ENCODE data around the gene BPIFB1.

- TF ChIP-seq POLR2AphosphoS5 (IDR thresholded peaks at IDR 0.05) (no peak), CTCF (IDR thresholded peaks at IDR 0.05) (no peak), POLR2A (IDR thresholded peaks at IDR 0.05) (no peak)
Observed at GRCh38 chr20:33333616-33334015, 50.6 kb downstream of the BPIFB1 start.

Measured in sigmoid colon (tissue), 4 donors.